Measurements from ENCODE around the gene GNPAT. TPM values are rescaled to one million over a fixed set of nuclear protein-coding genes. Genes with fewer than 3 reads are reported as not detected.
A peak's percentile ranks its signal among the peaks of the same experiment; 100 is the strongest.

Gene GNPAT
- total RNA-seq: 10 to 100 TPM; 41.9 to 52.9 TPM

GRCh38 chr1:231240883-231241735, at the start of gene GNPAT:
Gene GNPAT, plus strand, starts transcription at chr1:231241212. Its CDS starts 167 bp downstream, at chr1:231241379.
- peak within 1 kb of the TSS; percentile 99 for H3K27ac Mint-ChIP-seq
- H3K9me3 Mint-ChIP-seq: no peaks in the 10 kb centered on the region
- H3K27me3 Mint-ChIP-seq: no peaks in the 10 kb centered on the region
- H3K4me1 Mint-ChIP-seq: peaks cover 19% of the 10 kb centered on the region
- H3K4me3 Mint-ChIP-seq: peak within 1 kb of the TSS; percentile 94
- H3K36me3 Mint-ChIP-seq (ENCODE audit: low read depth): peaks cover 56% of the 10 kb centered on the region
- ATAC-seq (replicated peaks): peak; percentile 98

- no peak overlapping the region for H3K27ac Mint-ChIP-seq
- no peak overlapping the region for H3K4me3 Mint-ChIP-seq
- H3K9me3 Mint-ChIP-seq: peaks cover 4% of the 10 kb centered on the region
- H3K4me1 Mint-ChIP-seq: no peaks in the 10 kb centered on the region
- no peak for ATAC-seq (replicated peaks)
- H3K27me3 Mint-ChIP-seq: peaks cover 23% of the 10 kb centered on the region
- no peaks in the 10 kb centered on the region for H3K36me3 Mint-ChIP-seq (ENCODE audit: low read depth)
Observed at GRCh38 chr1:231192620-231193163, 48.3 kb upstream of the GNPAT start.

GRCh38 chr1:231193710-231194340, 47.2 kb upstream of the GNPAT start:
- no peak for ATAC-seq (replicated peaks)
- peaks cover 4% of the 10 kb centered on the region for H3K9me3 Mint-ChIP-seq
- no peaks in the 10 kb centered on the region for H3K4me1 Mint-ChIP-seq
- no peak overlapping the region for H3K4me3 Mint-ChIP-seq
- H3K36me3 Mint-ChIP-seq (ENCODE audit: low read depth): no peaks in the 10 kb centered on the region
- H3K27ac Mint-ChIP-seq: no peak overlapping the region
- H3K27me3 Mint-ChIP-seq: peaks cover 15% of the 10 kb centered on the region

GRCh38 chr1:231194476-231194842, 46.6 kb upstream of the GNPAT start:
- H3K36me3 Mint-ChIP-seq (ENCODE audit: low read depth): no peaks in the 10 kb centered on the region
- H3K27ac Mint-ChIP-seq: no peak overlapping the region
- no peak for ATAC-seq (replicated peaks)
- no peaks in the 10 kb centered on the region for H3K4me1 Mint-ChIP-seq
- H3K27me3 Mint-ChIP-seq: peaks cover 10% of the 10 kb centered on the region
- no peak overlapping the region for H3K4me3 Mint-ChIP-seq
- H3K9me3 Mint-ChIP-seq: peaks cover 4% of the 10 kb centered on the region

GRCh38 chr1:231194843-231195516, 46.0 kb upstream of the GNPAT start:
- H3K9me3 Mint-ChIP-seq: no peaks in the 10 kb centered on the region
- H3K27ac Mint-ChIP-seq: no peak overlapping the region
- H3K27me3 Mint-ChIP-seq: peaks cover 5% of the 10 kb centered on the region
- no peaks in the 10 kb centered on the region for H3K4me1 Mint-ChIP-seq
- ATAC-seq (replicated peaks): no peak
- no peaks in the 10 kb centered on the region for H3K36me3 Mint-ChIP-seq (ENCODE audit: low read depth)
- no peak overlapping the region for H3K4me3 Mint-ChIP-seq

DNA sequence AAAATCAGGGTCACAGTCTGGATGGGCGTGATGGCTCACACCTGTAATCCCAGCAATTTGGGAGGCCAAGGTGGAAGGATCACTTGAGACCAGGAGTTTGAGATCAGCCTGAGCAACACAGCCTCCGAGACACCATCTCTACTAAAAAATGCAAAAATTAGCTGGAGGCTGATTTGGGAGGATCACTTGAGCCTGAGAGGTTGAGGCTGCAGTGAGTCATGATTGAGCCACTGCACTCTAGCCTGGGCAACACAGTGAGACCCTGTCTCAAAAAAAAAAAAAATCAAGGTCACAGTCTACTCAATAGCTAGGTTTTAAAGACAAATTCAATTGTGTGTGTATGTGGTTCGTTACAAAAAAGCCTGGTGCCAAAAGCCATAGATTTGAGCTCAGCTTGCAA, 44.7 kb upstream of the GNPAT start:
- no peaks in the 10 kb centered on the region for H3K4me1 Mint-ChIP-seq
- H3K9me3 Mint-ChIP-seq: no peaks in the 10 kb centered on the region
- no peak for ATAC-seq (replicated peaks)
- no peak overlapping the region for H3K4me3 Mint-ChIP-seq
- H3K27ac Mint-ChIP-seq: no peak overlapping the region
- no peaks in the 10 kb centered on the region for H3K36me3 Mint-ChIP-seq (ENCODE audit: low read depth)
- H3K27me3 Mint-ChIP-seq: peaks cover 5% of the 10 kb centered on the region

- no peak overlapping the region for H3K4me3 Mint-ChIP-seq
- ATAC-seq (replicated peaks): no peak
- no peaks in the 10 kb centered on the region for H3K36me3 Mint-ChIP-seq (ENCODE audit: low read depth)
- H3K27me3 Mint-ChIP-seq: peaks cover 5% of the 10 kb centered on the region
- no peaks in the 10 kb centered on the region for H3K9me3 Mint-ChIP-seq
- no peak overlapping the region for H3K27ac Mint-ChIP-seq
- H3K4me1 Mint-ChIP-seq: peaks cover 3% of the 10 kb centered on the region
Observed at GRCh38 chr1:231196728-231197127, 44.3 kb upstream of the GNPAT start.

DNA sequence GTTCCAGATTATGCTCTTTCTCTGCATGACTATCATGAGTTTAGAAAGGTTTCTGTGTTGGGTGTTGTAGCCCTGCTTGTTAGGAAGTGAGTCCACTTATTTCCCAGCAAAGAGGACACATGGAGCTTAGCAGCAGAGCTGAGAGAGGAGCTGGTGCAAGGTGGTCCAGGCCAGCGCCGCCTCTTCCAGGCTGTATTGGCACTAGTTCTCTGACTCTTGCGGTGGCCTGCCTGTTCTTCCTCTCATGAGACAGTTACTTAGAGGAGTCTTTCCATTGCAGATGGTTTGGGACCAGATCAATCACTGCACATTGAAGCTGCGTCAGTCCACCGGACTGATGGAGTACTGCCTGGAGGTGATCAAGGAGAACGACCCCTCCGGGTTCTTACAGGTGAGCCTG, 41.1 kb upstream of the GNPAT start:
- Mint-ChIP-seq H3K4me3 (no peak overlapping the region), H3K9me3 (no peaks in the 10 kb centered on the region), H3K27me3 (peaks cover 5% of the 10 kb centered on the region), H3K27ac (no peak overlapping the region), H3K36me3 (ENCODE audit: low read depth) (no peaks in the 10 kb centered on the region), H3K4me1 (peaks cover 6% of the 10 kb centered on the region)
- no peak for ATAC-seq (replicated peaks)

DNA sequence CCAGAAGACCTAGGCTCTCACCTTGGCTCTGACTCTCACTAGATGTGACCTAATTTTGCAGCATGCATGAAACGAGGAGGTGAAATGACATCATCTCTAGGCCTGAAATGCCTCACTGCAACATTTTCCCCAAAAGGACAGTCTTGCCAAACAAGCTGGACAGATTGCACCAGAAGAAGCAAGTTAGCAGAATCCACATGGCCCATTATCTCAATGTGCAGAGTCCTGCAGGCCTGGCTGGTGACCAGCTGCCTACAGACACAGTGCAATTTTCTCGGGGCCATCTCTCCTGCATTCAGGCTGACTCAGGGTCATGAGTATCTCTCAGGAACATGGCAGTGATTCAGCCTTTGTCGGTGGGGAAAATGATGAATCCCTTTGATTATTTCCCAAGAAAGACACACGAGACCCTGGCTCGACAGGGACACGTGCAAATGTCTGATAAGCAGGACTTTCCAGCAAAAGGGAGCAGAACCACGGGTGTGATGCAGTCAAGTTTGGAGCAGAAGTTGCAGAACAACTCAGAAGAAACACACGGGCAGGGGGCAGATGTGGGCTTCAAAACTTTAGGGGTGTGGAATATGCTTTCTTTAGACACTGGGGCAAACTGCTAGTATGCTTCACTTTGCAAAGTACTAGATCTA, 40.5 kb upstream of the GNPAT start:
- Mint-ChIP-seq H3K4me3 (no peak overlapping the region), H3K36me3 (ENCODE audit: low read depth) (no peaks in the 10 kb centered on the region), H3K27ac (no peak overlapping the region), H3K4me1 (peaks cover 6% of the 10 kb centered on the region), H3K9me3 (no peaks in the 10 kb centered on the region), H3K27me3 (peaks cover 5% of the 10 kb centered on the region)
- ATAC-seq (replicated peaks): no peak

GRCh38 chr1:231201375-231201978, 39.5 kb upstream of the GNPAT start:
- Mint-ChIP-seq H3K36me3 (ENCODE audit: low read depth) (no peaks in the 10 kb centered on the region), H3K9me3 (no peaks in the 10 kb centered on the region), H3K4me3 (no peak overlapping the region), H3K27ac (no peak overlapping the region), H3K4me1 (peaks cover 6% of the 10 kb centered on the region), H3K27me3 (no peaks in the 10 kb centered on the region)
- no peak for ATAC-seq (replicated peaks)

- no peak overlapping the region for H3K27ac Mint-ChIP-seq
- no peaks in the 10 kb centered on the region for H3K36me3 Mint-ChIP-seq (ENCODE audit: low read depth)
- no peak overlapping the region for H3K4me3 Mint-ChIP-seq
- H3K4me1 Mint-ChIP-seq: peaks cover 6% of the 10 kb centered on the region
- ATAC-seq (replicated peaks): no peak
- no peaks in the 10 kb centered on the region for H3K27me3 Mint-ChIP-seq
- H3K9me3 Mint-ChIP-seq: no peaks in the 10 kb centered on the region
Observed at GRCh38 chr1:231201979-231202633, 38.9 kb upstream of the GNPAT start.

- no peaks in the 10 kb centered on the region for H3K27me3 Mint-ChIP-seq
- no peaks in the 10 kb centered on the region for H3K36me3 Mint-ChIP-seq (ENCODE audit: low read depth)
- no peak overlapping the region for H3K27ac Mint-ChIP-seq
- peaks cover 6% of the 10 kb centered on the region for H3K4me1 Mint-ChIP-seq
- no peak overlapping the region for H3K4me3 Mint-ChIP-seq
- no peaks in the 10 kb centered on the region for H3K9me3 Mint-ChIP-seq
- ATAC-seq (replicated peaks): no peak
Observed at GRCh38 chr1:231203259-231204057, 37.6 kb upstream of the GNPAT start.

GRCh38 chr1:231206856-231207255, 34.2 kb upstream of the GNPAT start:
- no peaks in the 10 kb centered on the region for H3K27me3 Mint-ChIP-seq
- H3K27ac Mint-ChIP-seq: no peak overlapping the region
- H3K4me3 Mint-ChIP-seq: no peak overlapping the region
- no peak for ATAC-seq (replicated peaks)
- no peaks in the 10 kb centered on the region for H3K9me3 Mint-ChIP-seq
- no peaks in the 10 kb centered on the region for H3K36me3 Mint-ChIP-seq (ENCODE audit: low read depth)
- H3K4me1 Mint-ChIP-seq: peaks cover 2% of the 10 kb centered on the region
